NCI-H1092 treated with DMSO at 0.1 percent for 48 hours (cell line): ENCODE data around the gene SCGB2B2.
"Not testable (repeated sequence)": the region's sequence is repeated elsewhere in the genome, so short reads cannot be mapped to it uniquely, and the experiment has no call there.

Experiments used
- DNase-seq: peaks from one replicate; lab custom pipeline; 2025; lab: John Stamatoyannopoulos, UW

SCGB2B2 gene, protein sequence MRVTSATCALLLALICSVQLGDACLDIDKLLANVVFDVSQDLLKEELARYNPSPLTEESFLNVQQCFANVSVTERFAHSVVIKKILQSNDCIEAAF

DNA sequence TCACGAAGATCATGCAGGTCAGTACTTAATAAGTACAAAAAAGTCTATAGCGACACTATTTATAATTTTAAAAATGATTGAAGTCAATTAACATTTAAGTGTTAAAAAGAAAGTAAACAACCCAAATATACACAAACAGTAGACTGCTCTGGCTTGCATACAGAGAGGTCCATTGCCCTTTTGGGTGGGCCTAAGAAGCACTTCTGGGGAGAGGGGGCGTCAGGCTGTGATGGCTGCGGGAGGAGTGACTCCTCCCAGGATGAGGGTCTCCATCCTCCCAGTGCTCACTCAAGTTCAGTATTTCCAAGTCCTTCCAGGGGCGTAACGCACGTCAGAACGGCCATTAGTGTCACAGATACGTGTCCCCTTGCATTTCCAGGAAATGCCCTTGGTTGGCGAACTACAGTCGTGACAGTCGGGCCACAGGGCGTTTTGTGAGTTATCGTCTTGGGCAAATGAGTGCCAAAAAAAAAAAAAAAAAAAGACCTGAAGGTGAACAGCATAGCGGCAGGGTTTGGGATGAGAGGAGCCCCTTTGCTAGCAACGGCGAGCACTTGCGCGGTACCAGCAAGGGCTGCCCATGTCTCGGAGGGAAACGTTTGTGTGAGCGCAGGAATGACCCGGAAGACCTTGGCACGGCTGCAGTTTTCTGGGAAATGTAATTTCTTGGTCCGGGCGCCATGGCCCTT lies at the start of gene SCGB2B2:
TSS of gene SCGB2B2 (minus strand) at position 463 of the 689 bp plus-strand sequence. CDS start 82,596 bp downstream, outside the sequence.
- DNase-seq, result peak; percentile 93

DNA sequence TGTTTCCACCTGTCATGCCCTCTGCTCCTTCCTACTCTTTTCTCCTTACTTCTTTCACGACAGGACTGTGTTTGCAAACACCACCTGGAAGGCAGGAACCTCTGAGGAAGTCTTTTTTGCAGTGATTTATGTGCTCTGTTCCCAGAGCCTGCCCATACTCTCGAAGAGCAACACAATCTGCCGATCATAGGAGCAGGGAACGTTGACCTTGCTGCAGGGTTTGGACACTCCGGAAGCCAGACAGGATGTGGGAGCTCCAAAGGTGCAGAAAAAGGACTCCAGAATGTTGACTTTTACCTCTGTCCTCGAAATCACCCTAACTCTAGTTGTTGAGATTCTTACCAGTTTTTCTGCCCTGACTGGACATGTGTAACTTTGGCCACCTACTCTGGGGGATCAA lies 48.4 kb upstream of the SCGB2B2 start:
- no peak for DNase-seq

DNA sequence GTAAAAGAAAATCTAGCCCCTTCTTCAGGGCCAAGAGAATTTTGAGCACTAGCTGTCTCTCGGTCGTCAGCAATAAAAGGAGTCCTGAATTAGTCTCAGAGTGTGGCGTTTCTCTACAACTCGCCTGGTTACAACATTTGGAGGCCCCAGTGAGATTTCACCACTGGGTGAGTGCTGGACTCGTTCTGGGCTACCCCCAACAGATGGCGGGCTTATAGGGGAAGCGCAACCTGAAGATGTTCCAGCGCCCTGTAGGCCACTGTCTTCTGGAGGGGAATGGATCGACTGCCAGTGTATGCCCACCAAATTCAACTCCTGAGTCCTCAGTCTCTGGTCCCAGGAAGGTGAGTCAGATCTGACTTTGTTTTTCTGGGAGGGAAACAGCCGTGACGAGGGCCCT lies 45.4 kb upstream of the SCGB2B2 start:
- DNase-seq, result no peak

DNA sequence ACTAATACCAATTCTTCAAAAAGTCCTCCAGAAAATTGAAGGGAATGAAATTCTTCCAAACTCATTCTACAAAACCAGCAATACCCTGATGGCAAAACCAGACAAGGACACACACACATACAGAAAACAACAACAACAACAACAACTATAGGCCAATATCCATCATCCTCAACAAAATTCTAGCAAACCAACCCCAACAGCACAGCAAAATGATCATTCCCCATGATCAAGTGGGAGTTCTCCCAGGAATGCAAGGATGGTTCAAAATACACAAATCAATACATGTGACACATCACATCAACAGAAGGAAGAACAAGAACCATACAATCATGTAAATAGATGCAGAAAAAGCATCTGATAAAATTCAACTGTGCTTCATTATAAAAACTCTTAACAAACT lies 38.4 kb upstream of the SCGB2B2 start:
- no peak for DNase-seq

DNA sequence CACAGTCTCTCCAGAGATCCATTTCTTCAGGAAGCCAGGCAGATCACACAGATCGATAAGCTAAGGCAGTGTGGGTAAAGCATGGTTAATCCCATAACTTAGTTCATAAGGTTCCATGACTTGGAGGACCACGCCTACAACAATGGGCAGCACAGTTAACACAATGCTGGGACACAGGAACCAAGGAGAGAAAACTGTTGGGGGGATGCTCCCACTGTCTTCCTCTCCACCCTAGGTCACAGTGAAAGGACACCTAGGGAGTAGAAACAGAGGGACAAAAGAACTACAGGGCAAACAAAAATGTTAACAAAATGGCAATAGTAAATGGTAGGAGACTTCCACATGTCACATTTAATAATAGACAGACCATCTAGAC lies 36.3 kb upstream of the SCGB2B2 start:
- DNase-seq, result no peak

DNA sequence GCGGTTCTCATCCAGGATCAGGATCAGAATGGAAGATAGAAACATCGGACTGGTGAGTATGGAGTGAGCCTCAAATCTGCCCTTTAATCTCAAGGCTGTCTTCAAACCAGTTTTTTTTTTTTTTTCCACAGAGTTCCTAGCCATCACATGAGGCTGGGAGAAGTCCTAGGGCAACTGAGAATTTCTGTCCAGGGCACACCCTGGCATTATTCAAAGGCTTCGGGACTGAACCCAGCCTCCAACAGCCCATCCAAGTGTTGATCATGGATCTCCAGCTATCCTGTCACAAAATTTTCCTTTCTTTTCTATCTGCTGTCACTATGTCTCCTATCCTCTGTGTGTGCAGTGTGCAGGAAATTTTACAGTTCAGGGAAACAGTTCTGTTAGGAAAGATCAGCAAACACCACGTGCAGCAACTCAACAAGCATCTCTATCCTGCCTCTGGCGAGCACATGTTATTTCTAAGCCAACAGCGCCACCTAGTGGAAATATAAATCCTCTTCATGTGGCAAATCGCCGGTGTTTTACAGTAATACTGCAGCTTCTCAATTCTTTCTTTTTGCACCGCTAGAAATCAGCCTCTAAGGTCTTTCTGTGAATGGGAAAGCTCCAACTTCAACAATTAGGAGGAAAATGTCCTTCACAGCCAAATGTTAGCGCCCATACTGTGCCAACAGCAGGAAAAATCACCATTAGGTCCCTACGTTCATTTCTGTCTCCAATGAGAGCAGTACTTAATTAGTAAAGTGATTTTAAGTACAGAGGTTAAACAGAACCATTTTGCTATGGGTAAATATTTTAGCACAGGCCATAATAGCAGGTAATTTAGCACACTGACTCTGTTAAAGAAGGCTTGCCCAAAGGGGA lies 35.7 kb upstream of the SCGB2B2 start:
- peak; percentile 56 for DNase-seq

DNA sequence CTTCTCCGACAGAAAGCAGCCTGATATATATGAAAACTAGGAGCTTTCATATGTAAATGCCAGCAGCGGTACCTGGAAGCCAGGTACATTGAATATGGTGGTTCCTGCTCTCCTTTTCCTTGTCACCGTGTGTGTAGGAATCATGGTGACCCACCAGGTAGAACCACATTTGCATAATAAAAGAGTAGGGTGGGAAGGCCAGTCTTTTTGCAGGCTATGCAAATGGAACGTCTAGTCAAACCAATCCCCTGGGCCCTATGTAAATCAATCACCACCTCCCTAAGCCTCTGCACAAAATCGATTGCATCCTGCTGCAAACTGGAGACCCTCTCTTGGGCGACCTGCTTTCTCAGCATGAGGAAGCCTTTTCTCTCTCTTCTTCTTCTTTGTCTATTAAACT lies 34.9 kb upstream of the SCGB2B2 start:
- DNase-seq, result no peak

DNA sequence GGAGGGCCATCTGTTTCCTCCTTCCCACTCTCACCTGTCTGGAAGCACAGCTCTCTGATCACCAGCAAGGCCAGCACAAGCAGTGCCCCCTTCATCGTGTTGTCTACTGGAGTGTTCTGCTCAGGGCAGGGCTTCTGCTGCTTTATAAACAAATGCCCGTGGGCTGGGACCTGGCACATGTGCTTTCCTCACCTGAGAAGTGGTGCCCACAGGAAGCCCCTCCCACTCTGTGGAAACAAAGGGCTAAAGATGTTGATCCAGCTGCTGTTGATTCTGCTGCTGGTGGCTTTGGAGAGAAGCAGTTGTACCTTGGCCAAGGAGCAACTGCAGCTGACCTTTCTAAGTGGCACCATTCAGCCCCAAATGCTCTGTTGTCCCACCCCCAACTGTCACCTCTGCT lies 30.7 kb upstream of the SCGB2B2 start:
- no peak for DNase-seq

DNA sequence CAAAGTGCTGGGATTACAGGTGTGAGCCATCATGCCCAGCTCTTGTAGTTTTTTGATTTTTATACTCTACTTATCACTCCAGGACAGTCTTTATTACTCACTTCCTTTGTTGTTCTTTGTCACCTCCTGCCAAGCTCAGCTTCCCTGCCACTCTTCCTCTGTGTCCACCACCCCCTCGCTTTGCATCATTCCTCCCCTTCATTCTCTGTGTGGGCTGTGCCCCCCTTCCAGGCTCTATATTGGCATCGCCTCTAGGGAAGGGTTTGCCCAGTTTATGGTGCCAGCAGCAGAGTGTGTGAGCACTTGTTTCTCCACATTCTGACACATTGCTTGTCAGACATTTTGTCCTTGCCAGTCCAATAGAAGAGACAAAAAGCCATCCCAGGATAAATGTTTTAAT lies 15.6 kb upstream of the SCGB2B2 start:
- DNase-seq, result no peak

DNA sequence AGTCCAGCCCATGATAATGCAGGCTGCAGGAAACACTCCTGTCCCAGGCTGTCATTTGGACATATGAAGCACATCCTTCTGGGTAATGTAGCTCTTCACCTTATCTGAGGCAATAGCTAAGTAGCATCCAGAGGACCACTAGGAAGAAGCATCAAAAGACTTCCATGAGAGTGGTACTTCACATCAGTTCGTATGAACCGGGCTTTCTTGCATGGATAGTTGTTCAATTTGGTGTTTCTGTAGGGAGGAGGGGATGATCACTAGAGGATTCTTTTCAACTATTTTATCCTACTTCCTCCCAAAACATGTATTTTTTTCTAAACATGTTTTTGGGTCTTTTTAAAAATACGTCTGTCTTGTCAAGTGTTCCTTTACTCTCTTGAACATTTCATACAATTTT lies 13.4 kb upstream of the SCGB2B2 start:
- DNase-seq, result no peak

DNA sequence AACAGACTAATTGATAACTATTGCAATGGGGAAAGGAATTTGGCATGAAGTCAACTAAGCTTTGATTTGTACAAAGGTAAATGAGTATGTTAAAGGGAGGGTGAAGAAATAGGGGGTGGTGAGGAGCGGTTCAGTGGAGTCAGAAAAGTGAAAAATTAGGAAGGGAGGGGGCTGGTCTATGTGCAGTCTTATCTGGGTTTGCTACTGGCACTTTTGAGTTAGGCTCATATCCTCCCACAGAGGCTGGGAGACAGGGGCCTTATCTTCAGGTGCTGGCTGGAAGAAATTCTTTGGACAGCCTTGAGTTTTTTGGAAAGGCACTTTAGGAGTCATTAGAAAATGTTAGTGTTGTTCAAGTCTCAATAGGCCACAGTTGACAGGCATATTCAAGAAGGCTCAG lies 11.6 kb upstream of the SCGB2B2 start:
- DNase-seq, result no peak

DNA sequence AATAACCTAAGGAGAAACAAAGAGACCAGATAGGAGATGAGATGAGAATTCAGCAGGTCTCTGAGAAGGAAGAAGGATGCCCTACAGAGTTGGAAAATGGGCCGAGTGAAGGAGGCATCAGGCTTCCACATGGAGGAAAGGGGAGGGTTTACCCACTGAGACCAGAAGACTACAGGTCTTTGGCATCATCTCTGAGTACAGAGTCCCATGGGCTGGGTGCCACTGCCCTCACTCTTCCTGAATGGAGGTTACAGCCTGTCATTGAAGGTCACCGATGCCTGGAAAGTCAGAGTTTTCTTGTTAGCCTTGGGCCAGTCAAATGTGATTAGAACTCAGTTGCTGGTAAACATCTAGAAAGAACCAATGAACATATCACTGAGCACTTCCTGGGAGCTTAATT lies 10.4 kb upstream of the SCGB2B2 start:
- no peak for DNase-seq

DNA sequence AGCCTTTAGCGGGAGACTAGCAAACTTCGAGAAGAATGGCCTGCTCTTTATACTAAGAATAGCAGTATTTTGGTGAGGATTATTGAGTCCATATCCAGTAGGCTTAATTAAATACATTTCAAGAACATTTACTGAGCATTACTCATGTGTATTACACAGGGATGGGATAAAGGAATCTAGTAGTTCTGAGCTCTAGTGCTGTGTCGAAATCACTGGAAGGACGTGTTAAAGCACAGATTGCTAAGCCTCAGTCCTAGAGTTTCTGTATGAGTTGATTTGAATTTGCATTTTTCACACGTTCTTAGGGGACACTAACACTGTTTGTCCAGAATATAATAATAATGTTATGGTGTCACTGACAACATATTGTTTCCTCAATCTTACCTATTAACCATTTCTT lies 9.5 kb upstream of the SCGB2B2 start:
- no peak for DNase-seq

DNA sequence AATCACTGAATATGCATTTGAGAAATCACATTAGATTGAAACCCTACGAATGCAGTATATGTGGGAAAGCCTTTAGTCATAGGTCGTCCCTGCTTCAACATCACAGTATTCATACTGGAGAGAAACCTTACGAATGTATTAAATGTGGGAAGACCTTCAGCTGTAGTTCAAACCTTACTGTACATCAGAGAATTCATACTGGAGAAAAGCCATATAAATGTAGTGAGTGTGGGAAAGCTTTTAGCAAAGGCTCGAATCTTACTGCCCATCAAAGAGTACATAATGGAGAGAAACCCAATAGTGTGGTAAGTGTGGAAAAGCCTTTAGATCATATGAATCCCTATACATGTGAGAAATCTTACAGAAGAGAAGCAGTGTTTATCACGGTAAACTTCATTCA lies 8.3 kb upstream of the SCGB2B2 start:
- DNase-seq, result not testable (repeated sequence)

DNA sequence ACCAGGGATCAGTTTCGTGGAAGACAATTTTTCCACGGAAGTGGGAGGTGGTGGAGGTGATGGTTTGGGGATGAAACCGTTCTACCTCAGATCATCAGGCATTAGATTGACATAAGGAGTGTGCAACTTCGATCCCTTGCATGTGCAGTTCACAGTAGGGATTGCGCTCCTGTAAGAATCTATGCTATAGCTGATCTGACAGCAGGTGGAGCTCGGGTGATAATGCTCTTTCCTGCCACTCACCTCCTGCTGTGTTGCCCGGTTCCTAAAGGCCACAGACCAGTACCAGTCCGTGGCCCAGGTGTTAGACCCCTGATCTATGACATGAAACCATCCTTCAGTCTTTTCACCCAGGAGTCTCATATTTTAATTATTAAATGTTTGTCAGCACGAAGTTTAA lies 4.5 kb upstream of the SCGB2B2 start:
- no peak for DNase-seq

DNA sequence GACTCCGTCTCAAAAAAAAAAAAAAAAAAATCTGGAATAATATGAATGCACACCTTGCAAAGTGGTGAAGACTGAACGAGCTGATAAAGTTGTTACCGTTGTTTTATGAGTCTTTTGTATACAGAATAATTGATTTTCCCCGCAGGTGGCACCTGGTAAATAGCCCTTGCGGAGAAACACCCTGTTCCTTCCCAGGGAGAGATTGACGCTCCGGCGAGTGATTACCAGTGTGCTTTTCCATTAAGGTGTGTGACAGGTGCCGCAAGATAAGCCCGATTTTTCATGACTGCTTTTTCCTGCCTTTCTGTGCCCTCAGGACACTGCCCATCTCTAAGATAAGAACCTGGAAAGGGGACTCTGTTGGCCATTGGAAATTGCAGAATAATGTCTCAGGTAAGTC lies 1.5 kb upstream of the SCGB2B2 start:
- DNase-seq, result no peak

DNA sequence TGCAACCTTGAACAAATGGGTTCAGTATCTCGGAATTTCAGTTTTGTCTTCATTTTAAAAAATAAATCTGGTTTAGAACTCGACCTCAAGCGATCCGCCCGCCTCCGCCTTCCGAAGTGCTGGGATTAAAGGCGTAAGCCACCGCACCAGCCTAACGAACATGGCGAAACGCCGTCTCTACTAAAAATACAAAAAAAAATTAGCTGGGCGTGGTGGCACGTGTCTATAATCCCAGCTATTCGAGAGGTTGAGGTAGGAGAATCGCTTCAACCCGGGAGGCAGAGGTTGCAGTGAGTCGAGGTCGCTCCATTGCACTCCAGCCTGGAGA lies 1.1 kb upstream of the SCGB2B2 start:
- no peak for DNase-seq

DNA sequence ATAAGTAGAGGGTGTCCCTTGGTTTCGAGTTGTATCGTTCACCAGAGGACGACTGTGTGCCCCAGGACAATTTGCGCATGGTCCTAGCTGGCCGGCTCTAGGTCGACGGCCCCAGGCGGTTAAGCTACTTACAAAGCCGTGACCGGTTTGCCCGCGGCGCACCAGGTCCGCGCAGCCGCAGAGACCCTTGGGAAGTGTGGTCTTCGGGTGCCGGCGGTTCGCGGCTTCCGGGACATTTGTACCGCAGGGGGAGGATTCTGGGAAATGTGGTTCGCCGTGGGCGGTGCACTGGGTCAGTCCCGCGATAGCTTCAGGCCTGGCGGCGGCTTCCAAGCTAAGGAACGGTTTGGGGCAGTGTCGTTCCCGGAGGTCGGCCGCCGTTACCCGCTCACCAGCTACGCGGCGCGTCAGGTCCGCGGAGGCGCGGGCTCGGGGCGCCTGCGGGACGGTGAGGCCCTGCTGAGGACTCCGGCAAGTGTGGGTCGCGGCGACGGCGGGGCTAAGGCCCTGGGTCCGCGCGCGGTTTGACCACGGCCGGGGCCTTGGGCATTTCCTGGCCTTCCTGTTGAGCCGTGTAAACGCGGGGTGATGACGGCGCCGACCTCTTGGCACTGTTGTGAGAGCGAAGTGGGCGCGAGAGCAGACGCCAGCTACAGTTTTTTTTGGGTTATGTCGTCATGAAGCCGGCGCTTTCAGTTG lies 576 bp upstream of the SCGB2B2 start, which contains the start of gene ZNF302:
TSS of gene ZNF302 (plus strand) at position 293 of the 699 bp plus-strand sequence. CDS start 1,127 bp downstream, outside the sequence.
- DNase-seq, result peak; percentile 93

DNA sequence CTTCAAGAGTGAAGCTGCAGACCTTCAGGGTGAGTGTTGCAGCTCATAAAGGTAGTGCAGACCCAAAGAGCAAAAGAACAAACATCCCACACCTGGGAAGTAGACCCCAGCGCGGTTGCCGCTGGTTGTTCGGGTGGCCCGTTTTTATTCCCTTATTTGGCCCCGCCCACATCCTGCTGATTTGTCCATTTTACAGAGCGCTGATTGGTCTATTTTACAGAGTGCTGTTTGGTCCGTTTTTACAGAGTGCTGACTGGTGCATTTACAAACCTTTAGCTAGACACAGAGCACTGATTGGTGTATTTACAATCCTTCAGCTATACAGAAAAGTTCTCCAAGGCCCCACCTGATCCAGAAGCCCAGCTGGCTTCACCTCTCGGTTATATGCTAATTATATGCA lies 1.0 kb downstream of the SCGB2B2 start:
- no peak for DNase-seq

DNA sequence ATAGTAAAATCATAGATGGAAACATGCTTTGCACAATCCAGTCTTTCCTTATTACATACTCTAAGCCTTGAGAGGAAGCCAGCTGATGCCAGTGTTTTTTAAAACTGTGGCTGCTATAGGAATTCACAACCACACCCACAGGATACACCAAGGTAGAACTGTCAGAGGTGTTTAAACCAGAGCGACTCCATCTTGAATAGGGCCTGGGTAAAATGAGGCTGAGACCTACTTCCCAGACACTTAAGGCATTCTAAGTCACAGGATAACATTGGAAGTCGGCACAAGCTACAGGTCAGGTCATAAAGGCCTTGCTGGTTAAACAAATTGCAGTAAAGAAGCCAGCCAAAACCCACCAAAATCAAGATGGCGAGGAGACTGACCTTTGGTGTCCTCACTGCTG lies 1.7 kb downstream of the SCGB2B2 start:
- DNase-seq, result no peak

DNA sequence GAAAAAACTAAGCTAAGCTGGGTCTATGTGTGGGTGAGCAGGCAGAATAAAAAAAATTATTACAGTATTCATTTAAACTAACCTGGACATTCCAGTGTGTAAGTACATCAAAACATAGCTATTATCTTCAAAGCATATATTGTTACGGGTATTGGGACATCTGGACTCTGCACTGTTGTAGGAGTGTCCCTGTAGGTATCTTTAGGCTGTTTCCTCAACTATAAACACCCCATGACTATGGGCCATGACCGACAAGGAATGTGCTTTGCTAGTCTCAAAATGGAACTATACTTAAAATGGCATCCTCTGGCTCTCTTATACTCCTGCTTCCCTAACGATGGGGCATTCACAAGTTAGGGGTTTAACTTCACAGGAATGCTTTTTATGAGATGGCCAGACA lies 3.4 kb downstream of the SCGB2B2 start:
- DNase-seq, result no peak

DNA sequence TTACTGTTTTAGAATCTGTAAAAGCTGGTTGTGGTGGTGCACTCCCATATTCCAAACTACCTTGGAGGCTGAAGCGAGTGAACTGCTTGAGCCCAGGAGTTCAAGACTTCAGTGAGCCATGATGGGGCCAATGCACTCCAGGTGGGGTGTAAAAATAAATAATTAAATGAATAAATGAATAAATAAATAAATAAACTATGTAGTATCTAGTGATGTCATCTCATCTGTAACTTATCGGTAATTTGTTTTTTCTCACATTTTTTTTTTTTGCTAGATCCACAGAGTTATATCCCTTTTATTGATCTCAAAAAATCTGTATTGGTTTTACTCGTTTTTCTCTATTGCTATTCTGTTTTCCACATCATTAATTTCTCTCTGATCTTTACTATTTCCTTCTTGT lies 5.0 kb downstream of the SCGB2B2 start:
- no peak for DNase-seq

DNA sequence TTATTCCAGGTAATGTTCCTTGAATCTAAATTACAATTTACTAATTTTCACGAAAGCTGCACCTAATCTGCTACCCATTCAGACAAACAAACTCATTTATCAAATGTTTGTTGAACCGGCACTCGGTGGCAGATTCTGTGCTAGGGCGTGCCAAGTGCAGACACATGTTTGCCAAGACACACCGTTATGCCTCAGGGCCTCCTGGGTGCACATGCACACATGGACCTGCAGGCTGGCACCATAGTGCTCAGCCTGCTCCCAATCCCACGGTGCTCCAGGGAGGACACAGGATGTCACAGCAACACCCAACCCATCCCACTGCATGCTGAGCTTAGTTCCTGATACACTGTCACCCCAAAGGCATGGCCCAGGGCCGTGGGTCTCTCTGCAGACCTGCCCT lies 7.7 kb downstream of the SCGB2B2 start:
- DNase-seq, result no peak
